Esophagus muscularis mucosa (tissue), 3 donors: Measurements from ENCODE around the gene ZNF827.

Source experiments
- POLR2A ChIP-seq: fragments of 450-650 bp; IDR thresholded peaks from one replicate; pipeline ENCODE4 v1.6.1; 2017; ENCODE audit warnings: antibody characterized with exemption, moderate library complexity, mild to moderate bottlenecking, low read depth
- POLR2AphosphoS5 ChIP-seq, 2 donors: sonication (generic); formaldehyde crosslinking; IDR thresholded peaks; one replicate each; pipeline ENCODE4 v1.6.1; 2017; ENCODE audit warnings: antibody characterized with exemption in 2 of 2
- TF ChIP-seq, protein P1 (sequence below), 3 experiments: fragments of 200-600 bp in 2 of 3; fragments of 450-650 bp in 1 of 3; sonication (generic) in 2 of 3; IDR thresholded peaks; one replicate each; pipeline ENCODE4 v1.5.1; 2017 to 2019; ENCODE audit warnings: antibody characterized with exemption in 3 of 3, mild to moderate bottlenecking in 2 of 3, moderate library complexity in 1 of 3

GRCh38 chr4:145819101-145819852 is 119.3 kb downstream of the ZNF827 start:
- TF ChIP-seq, protein P1, sequence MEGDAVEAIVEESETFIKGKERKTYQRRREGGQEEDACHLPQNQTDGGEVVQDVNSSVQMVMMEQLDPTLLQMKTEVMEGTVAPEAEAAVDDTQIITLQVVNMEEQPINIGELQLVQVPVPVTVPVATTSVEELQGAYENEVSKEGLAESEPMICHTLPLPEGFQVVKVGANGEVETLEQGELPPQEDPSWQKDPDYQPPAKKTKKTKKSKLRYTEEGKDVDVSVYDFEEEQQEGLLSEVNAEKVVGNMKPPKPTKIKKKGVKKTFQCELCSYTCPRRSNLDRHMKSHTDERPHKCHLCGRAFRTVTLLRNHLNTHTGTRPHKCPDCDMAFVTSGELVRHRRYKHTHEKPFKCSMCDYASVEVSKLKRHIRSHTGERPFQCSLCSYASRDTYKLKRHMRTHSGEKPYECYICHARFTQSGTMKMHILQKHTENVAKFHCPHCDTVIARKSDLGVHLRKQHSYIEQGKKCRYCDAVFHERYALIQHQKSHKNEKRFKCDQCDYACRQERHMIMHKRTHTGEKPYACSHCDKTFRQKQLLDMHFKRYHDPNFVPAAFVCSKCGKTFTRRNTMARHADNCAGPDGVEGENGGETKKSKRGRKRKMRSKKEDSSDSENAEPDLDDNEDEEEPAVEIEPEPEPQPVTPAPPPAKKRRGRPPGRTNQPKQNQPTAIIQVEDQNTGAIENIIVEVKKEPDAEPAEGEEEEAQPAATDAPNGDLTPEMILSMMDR (IDR thresholded peaks at IDR 0.05): no peak
- TF ChIP-seq POLR2AphosphoS5 (IDR thresholded peaks at IDR 0.05) (no peak), POLR2A (no peak)
